ENCODE results near the gene CYP1A1.
"Not testable (repeated sequence)": the region's sequence is repeated elsewhere in the genome, so short reads cannot be mapped to it uniquely, and the experiment has no call there.

Gene CYP1A1, protein sequence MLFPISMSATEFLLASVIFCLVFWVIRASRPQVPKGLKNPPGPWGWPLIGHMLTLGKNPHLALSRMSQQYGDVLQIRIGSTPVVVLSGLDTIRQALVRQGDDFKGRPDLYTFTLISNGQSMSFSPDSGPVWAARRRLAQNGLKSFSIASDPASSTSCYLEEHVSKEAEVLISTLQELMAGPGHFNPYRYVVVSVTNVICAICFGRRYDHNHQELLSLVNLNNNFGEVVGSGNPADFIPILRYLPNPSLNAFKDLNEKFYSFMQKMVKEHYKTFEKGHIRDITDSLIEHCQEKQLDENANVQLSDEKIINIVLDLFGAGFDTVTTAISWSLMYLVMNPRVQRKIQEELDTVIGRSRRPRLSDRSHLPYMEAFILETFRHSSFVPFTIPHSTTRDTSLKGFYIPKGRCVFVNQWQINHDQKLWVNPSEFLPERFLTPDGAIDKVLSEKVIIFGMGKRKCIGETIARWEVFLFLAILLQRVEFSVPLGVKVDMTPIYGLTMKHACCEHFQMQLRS

DNA sequence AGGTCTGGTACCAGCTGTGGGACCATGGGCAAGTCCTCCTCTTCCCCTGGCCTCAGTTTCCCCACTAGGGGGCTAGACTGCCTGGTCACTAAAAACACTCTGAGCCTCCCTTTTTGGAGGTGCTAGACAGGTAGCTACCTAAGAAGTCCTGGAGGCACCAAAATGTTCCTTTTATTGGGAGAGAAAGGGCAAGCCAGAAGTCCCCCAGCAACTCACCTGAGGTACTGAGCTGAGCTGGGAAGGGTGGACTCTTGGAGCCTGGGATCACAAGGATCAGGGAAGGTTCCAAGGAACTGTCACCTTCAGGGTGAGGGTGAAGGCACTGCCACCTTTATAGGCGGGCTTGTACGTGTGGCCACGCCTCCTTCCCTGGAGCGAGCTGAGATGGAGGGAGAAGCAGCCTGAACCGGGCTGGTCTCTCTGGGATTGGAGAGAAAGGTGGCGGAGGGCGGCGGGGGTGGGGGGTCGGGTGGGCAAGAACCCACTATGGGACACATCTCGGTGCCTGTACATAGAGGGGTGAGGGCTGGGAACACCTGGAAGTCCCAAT, at the start of gene CYP1A1:
Gene CYP1A1 (minus strand): TSS at position 304 of the 550 bp plus-strand sequence. CDS start 2,431 bp downstream, outside the sequence.
- DNase-seq, result no peak

DNA sequence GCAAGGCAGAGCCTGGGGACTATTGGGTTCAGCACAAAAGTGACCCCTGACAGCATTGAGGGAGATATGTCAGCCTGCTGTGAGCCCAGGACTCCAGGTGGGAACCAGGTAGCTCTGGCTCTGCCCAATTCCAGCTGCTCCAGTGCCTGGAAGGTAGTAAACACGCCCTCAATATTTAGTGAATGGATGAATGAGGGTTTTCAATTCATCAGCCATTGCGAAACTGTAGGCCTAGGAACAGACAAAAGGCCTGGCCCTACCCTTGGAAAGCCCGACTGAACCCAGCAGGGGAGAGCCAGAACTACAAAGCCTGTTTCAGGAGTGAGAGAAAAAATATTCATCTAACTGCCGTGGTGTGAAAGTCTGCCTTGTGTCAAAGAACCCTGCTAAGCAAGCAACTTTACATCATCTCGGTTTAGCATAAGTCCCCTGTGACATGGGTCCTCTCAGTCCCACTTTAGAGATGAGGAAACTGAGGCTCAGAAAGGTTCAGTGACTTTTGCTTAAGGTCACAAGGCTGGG, 48.5 kb upstream of the CYP1A1 start:
- DNase-seq, result peak; percentile 41

DNA sequence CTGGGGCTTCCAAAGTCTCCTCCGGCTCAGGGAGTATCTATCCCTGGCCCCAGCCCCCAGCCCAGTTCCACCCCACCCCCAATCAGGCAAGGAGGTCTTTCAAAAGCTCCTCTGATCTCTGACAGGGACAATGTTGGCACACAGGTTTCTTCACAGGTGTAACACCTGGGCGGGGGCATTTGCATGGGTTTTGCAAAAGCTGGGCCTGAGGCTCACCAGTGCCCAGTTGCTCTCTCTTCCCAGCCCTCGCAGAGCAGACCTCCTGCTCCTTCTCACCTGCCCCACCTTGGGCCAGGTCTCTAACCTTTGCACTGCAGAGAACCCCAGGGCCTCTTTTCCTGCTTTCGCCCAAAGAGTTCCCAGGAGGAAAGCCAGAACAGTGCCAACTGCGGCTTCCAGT, 48.0 kb upstream of the CYP1A1 start:
- no peak for DNase-seq

DNA sequence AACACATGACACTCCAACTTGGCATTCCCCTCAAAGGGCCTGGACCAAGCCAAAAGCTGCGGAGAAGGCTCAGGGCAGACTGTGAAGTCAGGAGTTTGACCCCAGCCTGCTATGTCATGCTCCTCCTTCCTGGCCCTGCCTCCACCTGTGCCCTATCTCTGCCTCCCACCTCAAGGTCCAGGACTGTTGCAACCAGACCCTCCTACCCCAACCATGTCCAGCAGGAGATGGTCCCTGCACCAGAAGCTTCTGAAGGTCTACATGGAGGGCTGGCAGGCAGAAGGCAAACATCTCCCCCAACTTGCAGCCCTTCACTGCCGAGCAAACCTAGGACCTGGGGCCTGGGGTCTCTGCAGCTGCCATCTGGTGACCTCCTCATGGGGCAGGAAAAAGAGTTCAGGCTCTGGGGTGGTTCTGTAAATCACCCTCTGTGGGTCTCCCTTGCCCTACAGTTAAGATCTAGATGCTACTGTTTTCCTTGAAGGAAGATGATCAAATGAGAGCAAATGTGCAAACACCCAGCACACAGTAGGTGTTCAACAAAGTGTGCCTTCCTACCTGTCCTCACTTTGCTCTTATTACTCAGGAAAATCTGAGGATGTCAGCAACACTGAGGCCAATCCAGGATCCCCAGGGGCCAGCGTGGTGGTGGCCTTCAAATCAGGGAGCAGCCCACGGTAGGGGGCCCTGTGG, 45.0 kb upstream of the CYP1A1 start:
- no peak for DNase-seq

DNA sequence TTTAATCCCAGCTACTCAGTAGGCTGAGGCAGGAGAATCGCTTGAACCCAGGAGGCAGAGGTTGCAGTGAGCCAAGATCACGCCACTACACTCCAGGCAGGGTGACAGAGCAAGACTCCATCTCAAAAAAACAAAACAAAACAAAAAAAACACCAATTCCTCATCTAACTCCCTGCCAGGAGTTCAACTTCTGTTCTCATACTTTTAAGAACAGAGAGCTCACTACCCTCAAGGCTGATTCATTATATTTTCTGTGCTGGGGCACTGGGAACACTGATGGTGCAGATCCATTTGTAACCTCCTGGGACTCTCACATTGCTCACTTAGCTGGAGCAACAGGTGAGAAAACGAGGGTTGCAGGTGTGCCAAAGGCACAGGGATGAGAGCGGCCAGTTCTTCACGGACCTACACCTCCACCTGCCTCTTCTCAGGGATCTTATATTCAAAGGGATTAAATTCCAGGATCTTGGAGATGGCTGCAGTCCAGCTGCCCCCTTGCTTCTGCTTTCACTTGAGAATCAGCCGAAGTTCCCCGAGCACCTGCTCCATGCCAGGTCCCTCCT, 44.2 kb upstream of the CYP1A1 start:
- no peak for DNase-seq

DNA sequence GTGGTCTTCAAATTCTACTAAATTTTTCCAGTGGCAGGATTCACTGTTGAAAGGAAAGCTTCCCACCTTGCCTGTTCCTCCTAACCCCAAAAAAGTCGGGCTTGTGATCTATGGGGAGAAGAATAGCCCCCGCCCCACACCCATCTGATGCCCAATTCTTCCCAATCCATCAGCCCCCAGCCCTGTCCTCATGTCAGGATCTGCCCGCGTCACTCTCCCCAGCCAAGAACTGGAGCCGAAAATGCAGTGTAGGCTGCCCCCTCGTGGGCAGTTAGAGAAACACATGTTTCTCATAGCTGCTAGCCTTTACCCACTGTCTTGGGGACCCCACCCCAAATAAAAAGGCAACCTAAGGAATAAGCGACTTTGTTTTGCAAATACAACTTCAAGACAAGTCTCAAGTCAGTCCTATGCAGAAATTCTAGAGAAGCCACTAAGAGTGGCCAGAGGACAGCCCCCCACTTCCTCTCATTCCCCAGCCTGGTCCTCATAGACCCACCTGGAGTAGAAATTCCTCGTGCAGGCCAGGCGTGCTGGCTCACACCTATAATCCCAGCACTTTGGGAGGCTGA, 43.5 kb upstream of the CYP1A1 start:
- peak; percentile 79 for DNase-seq

DNA sequence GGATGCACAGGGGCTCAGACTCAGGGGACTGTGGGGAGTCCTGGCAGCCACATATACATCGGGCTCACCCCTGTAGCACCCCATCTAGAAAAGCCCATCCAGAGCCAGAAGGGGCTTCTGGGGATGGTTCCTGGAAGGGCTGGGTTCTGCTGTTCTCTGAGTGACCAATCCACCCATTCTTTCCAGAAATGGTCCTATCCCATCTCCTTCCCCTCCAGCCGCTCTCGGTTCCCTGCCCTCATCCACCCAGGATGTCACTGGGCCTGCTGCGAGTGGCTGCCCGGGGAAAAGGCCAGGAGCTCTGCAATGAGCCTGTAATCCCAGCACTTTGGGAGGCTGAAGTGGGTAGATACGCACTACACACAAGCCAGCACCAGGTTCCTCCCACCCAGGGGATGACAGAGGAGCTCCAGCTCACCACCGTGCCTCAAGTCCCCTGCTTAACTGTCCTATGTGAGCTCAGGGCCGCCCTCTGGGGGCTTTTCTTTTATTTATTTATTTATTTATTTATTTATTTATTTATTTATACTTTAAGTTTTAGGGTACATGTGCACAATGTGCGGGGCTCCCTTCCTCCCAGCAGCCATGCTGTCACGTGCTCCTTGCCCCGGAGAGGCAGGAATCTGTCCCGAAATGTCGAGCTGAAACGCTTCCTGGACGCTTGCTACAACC, 42.9 kb upstream of the CYP1A1 start:
- DNase-seq, result no peak

DNA sequence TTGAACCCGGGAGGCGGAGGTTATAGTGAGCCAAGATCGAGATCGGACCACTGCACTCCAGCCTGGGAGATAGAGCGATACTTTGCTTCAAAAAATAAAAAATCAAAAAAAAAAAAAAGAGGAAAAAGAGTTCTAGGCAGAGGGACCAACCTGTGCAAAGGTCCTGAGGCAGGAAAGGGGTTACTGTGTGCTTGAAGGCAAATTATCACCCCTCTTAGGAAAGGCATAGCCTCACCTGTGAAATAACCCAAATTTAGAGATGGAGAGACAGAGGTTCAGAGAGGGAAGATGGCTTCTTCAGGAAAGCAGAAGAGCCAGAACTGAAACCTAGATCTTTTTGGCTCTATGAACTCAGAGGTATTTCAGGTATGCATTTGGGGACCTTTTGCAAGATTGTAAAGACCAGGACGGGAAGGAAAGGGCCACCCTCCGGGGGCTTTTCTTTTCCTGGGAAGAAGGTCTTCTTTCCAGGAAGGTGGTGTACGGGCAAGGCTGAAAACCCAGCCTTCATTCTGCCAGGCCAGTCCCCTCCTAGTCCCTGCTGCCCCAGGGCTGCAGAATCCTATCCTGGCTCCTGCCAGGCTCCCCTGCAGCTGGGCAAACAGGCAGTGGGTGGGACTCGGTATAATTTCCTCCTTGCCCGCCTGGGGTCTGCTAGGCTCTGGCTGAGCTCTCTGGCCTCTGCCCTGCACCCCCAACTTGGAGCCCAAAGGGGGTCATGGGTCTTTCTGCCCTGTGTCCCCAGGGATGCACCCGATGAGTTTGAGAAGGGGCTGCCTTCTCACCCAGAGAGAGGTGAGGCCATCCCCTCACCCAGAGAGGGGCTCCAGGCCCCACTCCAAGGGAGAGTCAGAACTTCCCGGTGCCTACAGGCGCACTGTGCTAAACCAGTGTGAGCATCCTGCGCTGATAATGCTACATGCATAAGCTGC, 42.1 kb upstream of the CYP1A1 start:
- DNase-seq, result no peak

DNA sequence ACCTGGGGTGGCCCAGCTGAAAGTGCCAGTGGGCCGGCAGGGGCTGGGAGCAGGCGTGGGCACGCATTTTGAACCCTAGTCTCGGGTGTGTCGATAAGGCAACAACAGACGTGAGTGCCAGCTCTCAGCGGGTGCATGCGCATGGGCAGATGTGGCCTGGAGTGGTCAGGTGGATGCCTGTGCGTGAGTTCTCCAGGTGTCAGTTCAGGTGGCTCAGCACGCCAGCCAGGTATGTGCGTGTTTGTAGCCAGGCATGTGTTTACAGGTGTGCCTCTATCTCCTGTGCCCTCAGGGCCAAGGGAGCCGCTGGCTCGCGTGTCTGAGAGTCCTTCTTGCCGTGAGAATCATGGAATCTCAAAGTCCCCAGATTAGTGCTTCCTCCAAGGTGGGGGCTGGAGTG, 38.1 kb upstream of the CYP1A1 start:
- DNase-seq, result no peak

DNA sequence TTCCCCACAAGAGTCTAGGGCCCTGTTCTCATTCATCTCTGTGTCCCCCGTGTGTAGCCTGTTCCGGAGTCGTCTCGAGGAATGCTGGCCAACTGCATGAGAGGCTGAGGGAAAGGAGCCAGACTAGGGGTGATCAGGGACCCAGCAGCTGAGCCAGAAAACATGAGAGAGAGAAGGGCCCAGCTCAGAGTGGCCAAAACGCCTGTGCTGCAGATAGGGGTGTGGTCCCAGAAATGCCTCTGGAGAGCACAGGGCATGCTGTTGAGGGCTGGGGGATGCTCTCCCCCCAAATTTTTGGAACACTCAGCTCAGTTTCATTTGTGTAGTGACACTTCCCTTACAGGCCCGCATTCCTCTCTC, 37.4 kb upstream of the CYP1A1 start:
- no peak for DNase-seq

DNA sequence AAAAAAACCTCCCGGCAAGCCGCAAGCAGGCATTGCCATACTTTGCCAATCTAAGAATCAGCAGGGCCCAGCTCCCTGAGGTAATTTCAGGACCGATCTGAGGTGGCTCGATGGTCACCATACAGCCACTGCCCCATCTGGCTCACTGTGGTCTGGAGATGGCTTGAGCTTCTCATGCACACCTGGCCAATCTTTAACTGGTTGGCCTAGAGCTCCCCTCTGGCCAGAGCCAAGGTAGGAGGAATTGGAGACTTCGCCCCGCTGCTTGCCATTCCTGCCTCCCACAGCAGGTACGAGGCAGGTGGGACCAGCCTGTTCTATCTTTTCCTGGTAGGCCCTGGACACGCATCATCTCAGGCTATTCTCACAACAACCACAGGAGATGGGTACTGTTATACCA, 33.4 kb upstream of the CYP1A1 start:
- no peak for DNase-seq

DNA sequence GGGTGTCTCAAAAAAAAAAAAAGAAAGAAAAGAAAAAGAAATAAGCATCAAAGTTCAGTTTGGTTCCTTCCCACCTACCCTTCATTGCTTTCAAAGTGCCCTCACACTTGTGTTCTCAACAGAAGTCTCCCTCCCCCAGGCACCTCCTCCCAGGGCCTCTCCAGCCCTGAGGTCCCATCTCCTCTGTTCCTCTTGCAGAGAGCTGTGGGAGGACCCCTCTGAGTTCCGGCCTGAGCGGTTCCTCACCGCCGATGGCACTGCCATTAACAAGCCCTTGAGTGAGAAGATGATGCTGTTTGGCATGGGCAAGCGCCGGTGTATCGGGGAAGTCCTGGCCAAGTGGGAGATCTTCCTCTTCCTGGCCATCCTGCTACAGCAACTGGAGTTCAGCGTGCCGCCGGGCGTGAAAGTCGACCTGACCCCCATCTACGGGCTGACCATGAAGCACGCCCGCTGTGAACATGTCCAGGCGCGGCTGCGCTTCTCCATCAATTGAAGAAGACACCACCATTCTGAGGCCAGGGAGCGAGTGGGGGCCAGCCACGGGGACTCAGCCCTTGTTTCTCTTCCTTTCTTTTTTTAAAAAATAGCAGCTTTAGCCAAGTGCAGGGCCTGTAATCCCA, 29.4 kb upstream of the CYP1A1 start:
- no peak for DNase-seq

DNA sequence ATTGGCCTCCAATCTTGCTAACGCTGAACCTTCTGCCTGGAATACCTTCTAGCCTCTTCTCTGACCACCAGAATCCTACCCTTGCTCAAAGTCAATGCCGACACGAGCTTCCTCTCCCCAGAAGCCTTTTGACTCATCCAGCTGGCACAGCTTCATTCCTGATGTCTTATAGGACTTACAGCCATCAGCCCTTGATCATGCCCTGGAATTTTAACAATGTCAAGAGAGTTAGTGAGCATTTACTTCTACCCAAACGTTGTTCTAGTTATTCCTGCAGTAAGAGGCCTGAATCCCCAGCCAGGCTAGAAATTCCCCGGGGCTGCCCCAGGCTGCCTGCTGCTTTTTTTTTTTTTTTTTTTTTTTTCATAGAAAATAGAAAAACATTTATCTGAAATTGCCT, 27.2 kb upstream of the CYP1A1 start:
- no peak for DNase-seq

DNA sequence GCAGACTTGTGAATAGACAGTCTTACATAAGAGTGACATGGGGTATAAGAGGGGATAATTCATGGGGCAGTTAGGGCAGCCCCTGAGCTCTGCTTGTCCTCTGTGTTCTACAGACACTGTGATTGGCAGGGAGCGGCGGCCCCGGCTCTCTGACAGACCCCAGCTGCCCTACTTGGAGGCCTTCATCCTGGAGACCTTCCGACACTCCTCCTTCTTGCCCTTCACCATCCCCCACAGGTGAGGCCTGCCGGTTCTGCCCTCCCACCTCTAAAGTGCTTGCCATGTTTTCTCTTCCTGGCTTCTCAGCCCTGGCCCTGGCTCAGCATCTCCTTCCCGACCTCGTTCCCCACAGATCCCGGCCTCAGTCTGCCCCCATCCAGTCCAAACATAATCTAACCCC, 26.7 kb upstream of the CYP1A1 start:
- DNase-seq, result no peak

DNA sequence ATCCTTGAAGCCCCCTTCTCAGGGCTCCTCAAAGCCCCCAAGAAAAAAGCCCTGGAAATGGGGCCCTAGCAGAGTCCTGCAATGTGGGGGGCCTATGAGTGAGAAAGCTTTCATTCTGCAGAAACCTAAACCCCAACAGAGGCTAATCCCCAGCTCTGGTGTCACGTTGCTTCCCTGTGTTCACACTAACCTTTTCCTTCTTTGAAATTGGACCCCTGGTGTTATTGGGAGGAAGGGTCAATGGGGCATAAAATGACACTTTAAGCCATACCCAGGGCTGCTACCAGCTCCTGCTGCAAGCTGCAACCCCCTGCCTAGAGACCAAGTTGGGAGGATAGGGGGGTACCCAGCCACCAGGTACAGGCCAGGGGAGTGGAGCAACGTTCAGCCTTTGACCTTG, 25.4 kb upstream of the CYP1A1 start:
- no peak for DNase-seq

DNA sequence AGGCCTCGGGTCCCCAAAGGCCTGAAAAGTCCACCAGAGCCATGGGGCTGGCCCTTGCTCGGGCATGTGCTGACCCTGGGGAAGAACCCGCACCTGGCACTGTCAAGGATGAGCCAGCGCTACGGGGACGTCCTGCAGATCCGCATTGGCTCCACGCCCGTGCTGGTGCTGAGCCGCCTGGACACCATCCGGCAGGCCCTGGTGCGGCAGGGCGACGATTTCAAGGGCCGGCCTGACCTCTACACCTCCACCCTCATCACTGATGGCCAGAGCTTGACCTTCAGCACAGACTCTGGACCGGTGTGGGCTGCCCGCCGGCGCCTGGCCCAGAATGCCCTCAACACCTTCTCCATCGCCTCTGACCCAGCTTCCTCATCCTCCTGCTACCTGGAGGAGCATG, 24.5 kb upstream of the CYP1A1 start:
- no peak for DNase-seq

DNA sequence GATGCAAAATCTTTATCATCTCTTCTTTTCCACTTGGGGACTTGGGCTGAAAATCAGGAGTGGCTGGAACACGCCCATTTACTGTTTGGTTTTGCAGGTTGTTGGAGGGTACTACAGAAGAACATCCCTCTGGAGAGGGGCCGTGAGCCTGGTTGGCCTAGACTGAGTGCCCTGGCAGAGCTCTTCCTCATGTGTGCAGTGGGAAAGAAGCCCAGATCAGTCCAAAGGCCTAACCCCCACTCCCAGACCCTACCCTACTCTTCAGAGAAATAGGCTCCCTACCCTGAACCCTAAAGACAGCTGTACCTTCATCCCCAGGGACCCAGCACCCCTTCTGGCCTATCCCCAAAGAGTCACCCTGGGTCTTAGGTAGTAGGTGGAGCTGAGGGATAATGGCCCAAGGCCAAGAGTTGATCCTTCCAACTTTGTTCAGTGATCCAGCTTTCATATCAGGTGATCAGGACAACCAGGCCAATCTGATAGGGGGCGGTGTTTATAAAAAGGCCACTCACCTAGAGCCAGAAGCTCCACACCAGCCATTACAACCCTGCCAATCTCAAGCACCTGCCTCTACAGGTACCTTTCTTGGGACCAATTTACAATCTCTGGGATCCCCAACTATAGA, 23.1 kb upstream of the CYP1A1 start, which contains the start of gene CYP1A2:
Gene CYP1A2 (plus strand): TSS at position 524 of the 625 bp plus-strand sequence. CDS start 894 bp downstream, outside the sequence.
- DNase-seq, result no peak

DNA sequence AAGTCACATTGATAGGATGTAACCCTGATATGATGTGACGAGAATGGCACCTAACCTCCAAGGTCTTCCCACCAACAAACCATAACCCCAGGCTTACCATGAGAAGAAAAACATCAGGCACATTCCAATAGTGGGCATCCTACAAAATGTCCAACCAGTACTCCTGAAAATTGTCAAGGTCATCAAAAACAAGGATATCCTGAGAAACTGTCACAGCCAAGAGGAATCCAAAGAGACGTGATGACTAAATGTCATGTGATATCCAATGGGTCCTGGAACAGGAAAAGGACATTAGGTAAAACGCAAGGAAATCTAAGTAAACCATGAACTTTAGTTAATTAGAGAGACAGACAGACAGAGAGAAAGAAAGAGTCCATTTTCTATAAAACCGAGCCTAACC, 21.1 kb upstream of the CYP1A1 start:
- no peak for DNase-seq

DNA sequence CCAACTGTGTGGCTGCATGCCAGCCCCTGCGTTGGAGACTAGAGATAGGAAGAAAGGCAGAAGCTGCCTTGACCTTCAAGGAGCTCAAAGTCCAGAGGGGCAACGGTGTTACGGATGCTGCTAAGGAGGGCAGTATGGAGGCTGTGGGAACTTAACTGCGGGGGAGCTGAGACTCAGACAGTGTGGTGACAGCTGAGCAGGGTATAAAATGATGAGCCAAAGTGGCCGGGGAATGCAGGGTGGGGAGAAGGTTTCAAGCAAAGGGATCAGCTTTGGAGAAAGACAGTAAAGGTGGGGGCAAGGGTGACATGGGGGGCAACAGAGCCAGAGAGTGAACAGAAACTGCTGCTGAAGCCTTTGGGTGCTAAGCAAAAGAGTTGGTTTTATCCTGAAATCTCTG, 17.1 kb upstream of the CYP1A1 start:
- no peak for DNase-seq

DNA sequence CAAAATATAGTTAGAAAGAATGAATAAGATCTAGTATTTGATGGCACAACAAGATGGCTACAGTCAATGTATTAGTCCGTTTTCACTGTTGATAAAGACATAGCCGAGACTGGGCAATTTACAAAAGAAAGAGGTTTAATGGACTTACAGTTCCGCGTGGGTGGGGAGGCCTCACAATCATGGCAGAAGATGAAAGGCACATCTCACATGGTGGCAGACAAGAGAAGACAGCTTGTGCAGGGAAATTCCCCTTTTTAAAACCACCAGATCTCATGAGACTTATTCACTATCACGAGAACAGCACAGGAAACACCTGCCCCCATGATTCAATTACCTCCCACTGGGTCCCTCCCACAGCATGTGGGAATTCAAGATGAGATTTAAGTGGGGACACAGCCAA, 12.9 kb upstream of the CYP1A1 start:
- DNase-seq, result not testable (repeated sequence)
